NOMO-1 (cell line): ENCODE results near the gene CDC14A.

ENCODE experiments used
- DNase-seq, 2 experiments: peaks; one replicate each; lab custom pipeline; 2025; ENCODE audit not compliant: unreplicated experiment in 2 of 2; lab: John Stamatoyannopoulos, UW

The CDC14A gene

DNA sequence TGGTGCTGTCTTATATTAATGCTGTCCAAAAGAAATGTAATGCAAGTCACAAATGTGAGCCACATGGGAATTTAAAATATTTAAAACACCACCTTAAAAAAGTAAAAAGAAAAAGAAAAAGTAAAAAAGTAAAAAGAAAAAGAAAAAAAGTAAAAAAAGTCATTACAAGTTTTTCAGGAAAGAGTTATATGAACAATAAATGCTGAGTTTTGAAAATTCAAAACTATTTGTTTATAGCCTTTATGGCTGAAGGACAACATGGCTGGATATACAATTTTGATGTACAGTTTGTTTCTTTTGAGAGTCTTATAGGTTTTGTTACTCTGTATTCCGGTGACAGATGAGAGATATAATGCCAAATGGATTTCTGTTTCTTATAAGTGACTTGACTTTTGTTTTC, 214.8 kb downstream of the CDC14A start:
- DNase-seq, result no peak
